ENCODE results near the gene ADAMTS19.
A peak's percentile ranks its signal among the peaks of the same experiment; 100 is the strongest.

Gene ADAMTS19

DNA sequence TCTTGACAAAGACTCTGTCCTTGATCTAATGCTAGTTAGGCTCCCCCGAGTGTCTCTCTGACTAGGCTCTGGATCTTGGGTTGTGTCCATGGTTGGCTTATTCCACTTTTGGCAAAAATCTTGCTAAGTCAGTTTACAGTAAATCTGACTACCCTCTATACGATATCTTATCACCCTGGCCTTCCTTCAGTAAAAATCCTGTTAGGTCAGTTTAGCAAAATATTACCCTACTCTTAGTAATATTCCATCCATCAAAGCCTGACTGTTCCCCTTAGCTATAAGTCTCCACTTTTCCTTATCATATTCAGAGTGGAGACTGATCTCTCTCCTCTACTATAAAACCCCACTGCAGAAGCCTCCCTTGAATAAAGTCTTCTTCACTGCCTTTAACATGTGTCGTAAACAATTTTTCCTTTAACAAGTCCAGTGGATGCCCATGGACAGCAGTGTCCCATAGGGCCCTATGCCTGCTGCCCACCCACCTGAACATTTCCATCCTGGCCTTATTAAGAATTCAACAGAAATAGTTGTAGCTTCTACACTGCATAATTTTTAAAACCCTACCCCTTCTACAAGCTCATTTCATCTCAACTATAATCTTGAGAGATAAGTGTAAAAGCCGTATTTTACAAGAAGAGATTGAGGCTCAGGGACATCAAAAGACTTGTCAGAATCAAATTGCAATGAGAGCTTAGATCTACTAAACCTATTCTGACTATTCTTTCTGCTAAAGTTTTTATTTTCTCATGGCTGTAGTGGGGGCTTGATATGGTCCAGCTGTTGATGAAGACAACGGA lies 310.1 kb downstream of the ADAMTS19 start:
- DNase-seq = no peak

GRCh38 chr5:129771058-129771838 lies 311.1 kb downstream of the ADAMTS19 start:
- DNase-seq = peak; percentile 4

DNA sequence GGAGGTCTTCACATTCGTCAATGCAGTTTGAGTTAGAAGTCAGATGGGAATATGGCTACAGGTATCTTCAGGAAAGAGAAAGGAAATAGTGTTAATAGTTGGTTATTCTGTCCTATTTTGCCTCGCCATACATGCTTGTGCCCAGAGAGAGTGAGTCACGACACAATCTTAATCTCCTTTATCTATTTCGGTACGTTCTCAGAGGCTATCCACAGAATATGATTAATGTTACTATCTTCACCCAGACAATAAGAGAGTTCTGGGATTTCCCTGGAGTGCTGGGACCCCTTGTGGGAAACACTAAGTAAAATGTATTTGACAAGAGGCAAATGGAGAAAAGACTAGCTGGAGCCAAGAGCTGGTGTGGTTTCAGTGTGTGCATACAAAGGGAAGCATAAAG lies 313.3 kb downstream of the ADAMTS19 start:
- no peak for DNase-seq

GRCh38 chr5:129781594-129781993 lies 321.5 kb downstream of the ADAMTS19 start:
- DNase-seq = no peak

Measured in NCI-H2171 (cell line).